Endodermal cell (in vitro differentiated cells): ENCODE measurements around the gene CFAP97D2. TPM values are rescaled to one million over a fixed set of nuclear protein-coding genes. Genes with fewer than 3 reads are reported as not detected.

Experiments
- DNase-seq: peaks from one replicate; pipeline ENCODE4 v3.0.0-alpha.2; 2017
- H3K27ac ChIP-seq: 2 replicates; pipeline ENCODE4 v1.5.1; 2013; ENCODE audit warnings: mild to moderate bottlenecking, low read depth, low read length, moderate library complexity
- H3K27me3 ChIP-seq: 2 replicates; pipeline ENCODE4 v1.6.1; 2013; ENCODE audit warnings: mild to moderate bottlenecking, low read length, moderate library complexity; ENCODE audit not compliant: insufficient read depth, control insufficient read depth, poor library complexity, severe bottlenecking
- H3K36me3 ChIP-seq: 2 replicates; pipeline ENCODE4 v1.7.0; 2013; ENCODE audit warnings: mild to moderate bottlenecking, low read length, moderate library complexity; ENCODE audit not compliant: control insufficient read depth, insufficient read depth
- H3K4me1 ChIP-seq: one replicate; pipeline ENCODE4 v1.7.0; 2013; ENCODE audit warnings: low read length; ENCODE audit not compliant: control insufficient read depth, insufficient read depth
- H3K4me3 ChIP-seq: 2 replicates; pipeline ENCODE4 v1.5.1; 2013; ENCODE audit warnings: mild to moderate bottlenecking, low read length, moderate library complexity
- H3K9ac ChIP-seq: 2 replicates; pipeline ENCODE4 v1.6.1; 2013; ENCODE audit warnings: mild to moderate bottlenecking, low read length, moderate library complexity; ENCODE audit not compliant: poor library complexity, severe bottlenecking; ENCODE audit errors: extremely low read depth
- H3K9me3 ChIP-seq: 2 replicates; pipeline ENCODE4 v1.6.1; 2013; ENCODE audit warnings: mild to moderate bottlenecking, low read length, moderate library complexity; ENCODE audit not compliant: control insufficient read depth
- H3K27ac Mint-ChIP-seq: 2 replicates; pipeline ENCODE4 v1.8.0; 2020; ENCODE audit warnings: mixed read lengths
- H3K27me3 Mint-ChIP-seq: 2 replicates; pipeline ENCODE4 v1.8.0; 2021; ENCODE audit warnings: mild to moderate bottlenecking, mixed read lengths; ENCODE audit not compliant: insufficient read depth
- H3K36me3 Mint-ChIP-seq: 2 replicates; pipeline ENCODE4 v1.8.0; 2020; ENCODE audit warnings: low read depth, mixed read lengths
- H3K4me1 Mint-ChIP-seq: 2 replicates; pipeline ENCODE4 v1.8.0; 2020; ENCODE audit warnings: mixed read lengths
- H3K4me3 Mint-ChIP-seq: 2 replicates; pipeline ENCODE4 v1.8.0; 2020; ENCODE audit warnings: mild to moderate bottlenecking, moderate library complexity, mixed read lengths
- H3K9me3 Mint-ChIP-seq: 2 replicates; pipeline ENCODE4 v1.8.0; 2020; ENCODE audit warnings: mild to moderate bottlenecking, mixed read lengths
- WGBS, 2 experiments: methylation state at CpG; one replicate each; pipeline versions ENCODE4 v1.1.5 to v1.1.7; 2013; ENCODE audit warnings: missing lambda C conversion rate in 2 of 2, mixed read lengths in 1 of 2; ENCODE audit not compliant: insufficient coverage in 1 of 2, insufficient read length in 1 of 2; 5-methylcytosine and 5-hydroxymethylcytosine counted together
- total RNA-seq, 2 donors: library from RNA; stranded (reverse); fragmentation: NEBNext Ultra II Directional in 1 of 2; extraction: Animal tissue kit (Norgen Biotek cat#: 25700) in 1 of 2; gene quantifications; 2 replicates in 1 of 2; 3 replicates in 1 of 2; pipeline ENCODE4 v1.2.1, GENCODE V29; 2021
- TF ChIP-seq, protein P1 (sequence below): fragments of 200-600 bp; sonication (generic); conservative IDR thresholded peaks from 2 replicates; pipeline ENCODE4 v1.5.0; 2021; ENCODE audit warnings: antibody characterized with exemption, mild to moderate bottlenecking

Gene CFAP97D2
- total RNA-seq, 2 donors from 2014 or later, result not detected

DNA sequence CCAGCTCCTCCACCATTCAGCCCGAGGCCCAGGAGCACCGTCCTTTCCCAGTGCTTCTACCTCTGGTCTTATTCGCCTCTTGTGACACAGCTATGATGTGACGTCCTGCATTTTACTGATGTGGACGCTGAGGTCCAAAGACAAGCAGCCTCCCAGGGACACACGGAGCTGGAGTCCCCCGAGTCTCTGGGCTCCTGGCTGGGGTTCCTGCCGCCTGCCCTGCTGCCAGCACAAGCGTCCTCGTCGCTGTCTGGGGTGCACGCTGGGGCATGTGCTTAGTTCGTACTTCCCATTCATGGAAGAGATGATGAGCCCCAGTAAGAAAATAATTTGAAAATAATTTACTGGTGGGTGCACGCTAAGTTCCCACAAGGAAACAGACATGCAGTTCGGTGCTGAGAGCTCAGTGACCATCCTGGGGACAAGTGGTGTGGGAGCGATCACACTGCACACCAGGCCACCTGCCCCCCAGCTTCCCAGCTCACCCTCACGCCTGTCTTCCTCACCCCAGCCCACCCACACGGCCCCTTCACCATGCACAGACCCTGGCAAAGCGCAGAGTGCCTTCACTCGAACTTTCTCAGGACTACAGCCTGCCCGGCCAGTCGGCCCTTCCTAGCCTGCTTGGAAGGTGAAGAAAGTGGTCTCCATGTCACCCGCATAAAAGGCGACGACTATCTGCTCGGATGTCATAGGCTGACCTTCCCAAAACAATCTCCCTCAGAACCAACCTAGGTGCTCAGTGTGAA lies 14.2 kb upstream of the CFAP97D2 start:
- Histone ChIP-seq H3K9ac (no peak overlapping the region), H3K27me3 (no peaks in the 10 kb centered on the region), H3K36me3 (no peaks in the 10 kb centered on the region), H3K27ac (no peak overlapping the region), H3K9me3 (no peaks in the 10 kb centered on the region), H3K4me3 (no peak overlapping the region), H3K4me1 (no peaks in the 10 kb centered on the region)
- no peaks in the 10 kb centered on the region for H3K9me3 Mint-ChIP-seq
- 91 to 92% methylated on average over 20 to 26 of the region's 26 CpGs for WGBS, 2 experiments
- TF ChIP-seq, protein P1, sequence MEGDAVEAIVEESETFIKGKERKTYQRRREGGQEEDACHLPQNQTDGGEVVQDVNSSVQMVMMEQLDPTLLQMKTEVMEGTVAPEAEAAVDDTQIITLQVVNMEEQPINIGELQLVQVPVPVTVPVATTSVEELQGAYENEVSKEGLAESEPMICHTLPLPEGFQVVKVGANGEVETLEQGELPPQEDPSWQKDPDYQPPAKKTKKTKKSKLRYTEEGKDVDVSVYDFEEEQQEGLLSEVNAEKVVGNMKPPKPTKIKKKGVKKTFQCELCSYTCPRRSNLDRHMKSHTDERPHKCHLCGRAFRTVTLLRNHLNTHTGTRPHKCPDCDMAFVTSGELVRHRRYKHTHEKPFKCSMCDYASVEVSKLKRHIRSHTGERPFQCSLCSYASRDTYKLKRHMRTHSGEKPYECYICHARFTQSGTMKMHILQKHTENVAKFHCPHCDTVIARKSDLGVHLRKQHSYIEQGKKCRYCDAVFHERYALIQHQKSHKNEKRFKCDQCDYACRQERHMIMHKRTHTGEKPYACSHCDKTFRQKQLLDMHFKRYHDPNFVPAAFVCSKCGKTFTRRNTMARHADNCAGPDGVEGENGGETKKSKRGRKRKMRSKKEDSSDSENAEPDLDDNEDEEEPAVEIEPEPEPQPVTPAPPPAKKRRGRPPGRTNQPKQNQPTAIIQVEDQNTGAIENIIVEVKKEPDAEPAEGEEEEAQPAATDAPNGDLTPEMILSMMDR, result no peak
- no peak for DNase-seq
- H3K4me3 Mint-ChIP-seq, result no peak overlapping the region
- H3K27me3 Mint-ChIP-seq, result peaks cover 26% of the 10 kb centered on the region
- peaks cover 14% of the 10 kb centered on the region for H3K4me1 Mint-ChIP-seq
- no peaks in the 10 kb centered on the region for H3K36me3 Mint-ChIP-seq
- no peak overlapping the region for H3K27ac Mint-ChIP-seq

DNA sequence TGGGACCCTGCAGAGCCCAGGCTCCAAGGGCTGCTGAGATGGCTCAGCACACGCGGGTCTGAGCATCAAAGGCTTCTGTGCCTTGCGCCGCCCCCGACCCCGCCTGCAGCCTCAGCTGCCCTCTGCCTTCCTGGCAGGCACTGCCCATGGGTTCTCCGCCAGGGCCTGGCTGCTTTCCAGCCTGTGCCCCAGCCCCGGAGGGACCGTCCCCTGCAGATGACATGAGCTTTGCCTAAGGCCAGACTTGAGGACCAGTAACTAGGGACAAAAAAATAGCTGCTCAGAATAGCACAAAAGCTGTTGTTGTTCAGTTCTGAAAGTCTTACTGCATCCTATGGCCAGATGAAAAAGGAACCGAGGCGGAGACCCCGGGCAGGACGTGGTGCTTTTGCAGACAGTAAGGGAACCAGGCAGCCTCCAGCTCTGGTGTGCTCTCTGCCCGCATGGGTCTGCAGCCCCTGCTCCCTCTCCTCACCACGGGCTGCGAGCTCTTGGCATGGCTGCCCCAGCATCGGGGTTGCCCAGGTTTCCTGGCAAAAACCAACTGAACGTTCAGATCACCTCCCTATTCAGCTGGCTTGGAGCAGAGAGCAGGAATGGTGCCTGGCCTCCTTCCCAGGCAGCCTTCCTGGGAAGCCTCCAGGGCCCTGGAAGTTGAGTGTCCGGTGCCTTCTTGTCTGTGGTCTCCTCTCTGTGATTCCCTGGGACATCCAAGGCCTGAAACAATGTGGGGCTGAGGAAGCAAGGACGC lies 12.5 kb upstream of the CFAP97D2 start:
- Histone ChIP-seq H3K9me3 (peaks cover 4% of the 10 kb centered on the region), H3K4me3 (no peak overlapping the region), H3K27ac (no peak overlapping the region), H3K36me3 (no peaks in the 10 kb centered on the region), H3K9ac (no peak overlapping the region), H3K4me1 (no peaks in the 10 kb centered on the region), H3K27me3 (no peaks in the 10 kb centered on the region)
- H3K4me1 Mint-ChIP-seq, result peaks cover 14% of the 10 kb centered on the region
- no peak overlapping the region for H3K4me3 Mint-ChIP-seq
- H3K9me3 Mint-ChIP-seq, result no peaks in the 10 kb centered on the region
- DNase-seq, result no peak
- H3K27ac Mint-ChIP-seq, result no peak overlapping the region
- 92 to 95% methylated on average over 14 to 20 of the region's 20 CpGs for WGBS, 2 experiments
- H3K36me3 Mint-ChIP-seq, result no peaks in the 10 kb centered on the region
- TF ChIP-seq, protein P1, result no peak
- H3K27me3 Mint-ChIP-seq, result peaks cover 11% of the 10 kb centered on the region

GRCh38 chr13:114167426-114167825 lies 11.6 kb upstream of the CFAP97D2 start:
- Histone ChIP-seq H3K36me3 (no peaks in the 10 kb centered on the region), H3K27ac (no peak overlapping the region), H3K4me1 (no peaks in the 10 kb centered on the region), H3K4me3 (no peak overlapping the region), H3K27me3 (no peaks in the 10 kb centered on the region), H3K9me3 (peaks cover 4% of the 10 kb centered on the region), H3K9ac (no peak overlapping the region)
- no peak for DNase-seq
- peaks cover 9% of the 10 kb centered on the region for H3K27me3 Mint-ChIP-seq
- no peaks in the 10 kb centered on the region for H3K36me3 Mint-ChIP-seq
- TF ChIP-seq, protein P1, result no peak
- H3K4me3 Mint-ChIP-seq, result no peak overlapping the region
- H3K27ac Mint-ChIP-seq, result no peak overlapping the region
- 87 to 91% methylated on average over 5 of the region's 5 CpGs for WGBS, 2 experiments
- H3K9me3 Mint-ChIP-seq, result no peaks in the 10 kb centered on the region
- H3K4me1 Mint-ChIP-seq, result peaks cover 13% of the 10 kb centered on the region
